GM12878 (cell line): Measurements from ENCODE around the gene TYW1.

Experiments used
- EGR1 ChIP-seq, 2 experiments: IDR thresholded peaks; 1 replicate in 1 of 2; 2 replicates in 1 of 2; pipeline ENCODE4 v1.6.1; 2011 to 2012; ENCODE audit warnings: low read depth in 2 of 2, low read length in 2 of 2, borderline replicate concordance in 1 of 2, mild to moderate bottlenecking in 1 of 2, moderate library complexity in 1 of 2
- MXI1 ChIP-seq: fragments of 150-350 bp; IDR thresholded peaks from 2 replicates; pipeline ENCODE4 v1.6.1; 2011; ENCODE audit warnings: low read depth, mild to moderate bottlenecking, inconsistent platforms, low read length, improper control_type of control experiment
- SIN3A ChIP-seq: IDR thresholded peaks from 2 replicates; pipeline ENCODE4 v1.6.1; 2012; ENCODE audit warnings: low read depth, low read length, improper control_type of control experiment
- SP1 ChIP-seq: IDR thresholded peaks from one replicate; pipeline ENCODE4 v1.6.1; 2011; ENCODE audit warnings: low read depth, low read length

DNA sequence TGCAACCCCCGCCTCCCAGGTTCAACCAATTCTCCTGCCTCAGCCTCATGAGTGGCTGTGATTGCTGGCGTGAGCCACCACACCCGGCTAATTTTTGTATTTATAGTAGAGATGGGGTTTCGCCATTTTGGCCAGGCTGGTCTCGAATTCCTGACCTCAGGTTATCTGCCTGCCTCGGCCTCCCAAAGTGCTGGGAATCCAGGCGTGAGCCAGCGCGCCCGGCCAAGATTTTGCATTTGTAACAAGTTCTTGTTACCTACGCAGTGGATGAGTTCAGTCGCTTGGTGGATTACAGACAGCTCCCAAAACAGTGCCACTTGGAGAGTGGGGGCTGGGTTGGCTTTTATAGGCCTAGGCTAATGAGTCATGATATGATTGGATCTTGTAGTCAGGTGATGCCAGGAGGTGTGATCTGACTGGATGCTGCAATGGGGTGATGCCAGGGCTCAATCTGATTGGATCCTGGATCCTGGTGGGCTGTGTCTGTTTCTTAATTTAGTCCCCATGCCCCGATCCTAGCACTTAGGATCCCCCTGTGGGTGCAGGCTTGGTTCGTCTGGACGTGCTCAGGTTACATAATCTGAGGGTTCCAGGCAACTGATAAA, 21.5 kb upstream of the TYW1 start:
- TF ChIP-seq MXI1 (no peak), SIN3A (no peak), SP1 (no peak), EGR1 (IDR thresholded peaks at IDR 0.05; ENCODE audit: borderline replicate concordance in 1 of 2, low read depth in 2 of 2, low read length in 2 of 2) (no peak)
